Measurements from ENCODE around the gene XRRA1. TPM values are rescaled to one million over a fixed set of nuclear protein-coding genes. Genes with fewer than 3 reads are reported as not detected.

The XRRA1 gene
- polyA plus RNA-seq, 1 experiment: 7.0 TPM

DNA sequence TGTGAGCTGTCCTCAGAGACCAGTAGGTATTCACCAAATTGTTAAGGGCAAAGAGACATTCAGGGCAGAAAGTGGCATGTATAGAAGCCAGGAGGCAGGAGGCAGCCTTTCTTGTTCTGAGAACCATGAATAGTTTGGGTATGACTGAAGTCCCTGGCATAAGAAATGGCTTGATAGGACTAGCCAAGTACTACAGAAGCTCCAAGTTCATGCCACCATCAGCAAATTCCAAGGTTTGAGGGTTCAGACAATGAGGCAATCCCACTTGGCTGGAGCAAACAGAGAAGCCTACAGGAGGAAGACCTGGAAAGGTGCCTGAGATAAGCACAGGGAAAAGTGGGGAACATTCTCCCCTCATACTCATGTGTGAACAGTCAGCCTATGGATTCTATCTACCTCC lies 25.8 kb downstream of the XRRA1 start:
- ChIA-PET POLR2A (no interaction called here), CTCF (interaction anchor here (1.0 kb wide), 2 partner anchors 9 to 282 kb away, joined by 3 to 4 read pairs; no protein-coding TSS in a partner anchor)
- TF ChIP-seq CTCF (IDR thresholded peaks at IDR 0.05; ENCODE audit: low read depth, low read length): no peak
- no peak for DNase-seq (ENCODE audit: low read depth, low spot score)
- Histone ChIP-seq H3K27ac (ENCODE audit: low read depth, low read length) (no peak overlapping the region), H3K27me3 (ENCODE audit: control insufficient read depth, insufficient read depth, low read length) (no peaks in the 10 kb centered on the region), H3K9me3 (ENCODE audit: control insufficient read depth, insufficient read depth, low read length) (no peaks in the 10 kb centered on the region), H3K4me3 (ENCODE audit: low read depth, low read length) (no peak overlapping the region)

GRCh38 chr11:74909812-74910211 lies 39.1 kb downstream of the XRRA1 start:
- Histone ChIP-seq H3K4me3 (ENCODE audit: low read depth, low read length) (no peak overlapping the region), H3K9me3 (ENCODE audit: control insufficient read depth, insufficient read depth, low read length) (no peaks in the 10 kb centered on the region)
- CTCF ChIA-PET: interaction anchor here (1.4 kb wide), 1 partner anchor 231 kb away, joined by 3 read pairs; no protein-coding TSS in a partner anchor

GRCh38 chr11:74909385-74909784 lies 39.5 kb downstream of the XRRA1 start:
- no peak overlapping the region for H3K4me3 ChIP-seq (ENCODE audit: low read depth, low read length)
- H3K9me3 ChIP-seq (ENCODE audit: control insufficient read depth, insufficient read depth, low read length): no peaks in the 10 kb centered on the region
- no peaks in the 10 kb centered on the region for H3K27me3 ChIP-seq (ENCODE audit: control insufficient read depth, insufficient read depth, low read length)
- CTCF ChIA-PET: interaction anchor here (1.4 kb wide), 1 partner anchor 231 kb away, joined by 3 read pairs; no protein-coding TSS in a partner anchor
- POLR2A ChIA-PET: no interaction called here
- no peak overlapping the region for H3K27ac ChIP-seq (ENCODE audit: low read depth, low read length)
- no peak for TF ChIP-seq CTCF (IDR thresholded peaks at IDR 0.05; ENCODE audit: low read depth, low read length)
- no peak for DNase-seq (ENCODE audit: low read depth, low spot score)

More at GRCh38 chr11:74909812-74910211, 39.1 kb downstream of the XRRA1 start:
- H3K27ac ChIP-seq (ENCODE audit: low read depth, low read length): no peak overlapping the region
- no peak for TF ChIP-seq CTCF (IDR thresholded peaks at IDR 0.05; ENCODE audit: low read depth, low read length)
- no peaks in the 10 kb centered on the region for H3K27me3 ChIP-seq (ENCODE audit: control insufficient read depth, insufficient read depth, low read length)
- POLR2A ChIA-PET: no interaction called here
- DNase-seq (ENCODE audit: low read depth, low spot score): no peak

- Histone ChIP-seq H3K4me3 (ENCODE audit: low read depth, low read length) (no peak overlapping the region), H3K27me3 (ENCODE audit: control insufficient read depth, insufficient read depth, low read length) (no peaks in the 10 kb centered on the region), H3K9me3 (ENCODE audit: control insufficient read depth, insufficient read depth, low read length) (no peaks in the 10 kb centered on the region), H3K27ac (ENCODE audit: low read depth, low read length) (no peak overlapping the region)
- CTCF ChIA-PET: no interaction called here
- TF ChIP-seq CTCF (IDR thresholded peaks at IDR 0.05; ENCODE audit: low read depth, low read length): no peak
- POLR2A ChIA-PET: interaction anchor here (0.7 kb wide), 1 partner anchor 713 kb away, joined by 4 read pairs; no protein-coding TSS in a partner anchor
- no peak for DNase-seq (ENCODE audit: low read depth, low spot score)
Measured at GRCh38 chr11:74905326-74905725, 43.6 kb downstream of the XRRA1 start.

DNA sequence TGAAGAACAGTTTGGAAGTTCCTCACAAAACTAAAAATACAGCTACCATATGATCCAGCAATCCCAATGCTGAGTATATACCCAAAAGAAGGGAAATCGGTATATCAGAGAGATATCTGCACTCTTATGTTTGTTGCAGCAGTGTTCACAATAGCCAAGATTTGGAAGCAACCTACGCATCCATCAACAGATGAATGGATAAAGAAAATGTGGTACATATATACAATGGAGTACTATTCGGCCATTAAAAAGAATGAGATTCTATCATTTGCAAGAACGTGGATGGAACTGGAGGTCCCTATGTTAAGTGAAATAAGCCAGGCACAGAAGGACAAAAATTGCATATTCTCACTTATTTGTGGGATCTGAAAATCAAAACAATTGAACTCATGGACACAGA lies 46.5 kb downstream of the XRRA1 start:
- H3K4me3 ChIP-seq (ENCODE audit: low read depth, low read length): no peak overlapping the region
- no peaks in the 10 kb centered on the region for H3K27me3 ChIP-seq (ENCODE audit: control insufficient read depth, insufficient read depth, low read length)
- POLR2A ChIA-PET: no interaction called here
- CTCF ChIA-PET: no interaction called here
- no peak for DNase-seq (ENCODE audit: low read depth, low spot score)
- no peaks in the 10 kb centered on the region for H3K9me3 ChIP-seq (ENCODE audit: control insufficient read depth, insufficient read depth, low read length)
- TF ChIP-seq CTCF (IDR thresholded peaks at IDR 0.05; ENCODE audit: low read depth, low read length): no peak
- no peak overlapping the region for H3K27ac ChIP-seq (ENCODE audit: low read depth, low read length)
